ENCODE data around the gene PODN.

The PODN gene

GRCh38 chr1:53114581-53115400 is 52.8 kb downstream of the PODN start:
- no peak for DNase-seq (ENCODE audit: low read depth, low spot score)

GRCh38 chr1:53115403-53116306 is 53.6 kb downstream of the PODN start:
- DNase-seq (ENCODE audit: low read depth, low spot score): no peak

DNA sequence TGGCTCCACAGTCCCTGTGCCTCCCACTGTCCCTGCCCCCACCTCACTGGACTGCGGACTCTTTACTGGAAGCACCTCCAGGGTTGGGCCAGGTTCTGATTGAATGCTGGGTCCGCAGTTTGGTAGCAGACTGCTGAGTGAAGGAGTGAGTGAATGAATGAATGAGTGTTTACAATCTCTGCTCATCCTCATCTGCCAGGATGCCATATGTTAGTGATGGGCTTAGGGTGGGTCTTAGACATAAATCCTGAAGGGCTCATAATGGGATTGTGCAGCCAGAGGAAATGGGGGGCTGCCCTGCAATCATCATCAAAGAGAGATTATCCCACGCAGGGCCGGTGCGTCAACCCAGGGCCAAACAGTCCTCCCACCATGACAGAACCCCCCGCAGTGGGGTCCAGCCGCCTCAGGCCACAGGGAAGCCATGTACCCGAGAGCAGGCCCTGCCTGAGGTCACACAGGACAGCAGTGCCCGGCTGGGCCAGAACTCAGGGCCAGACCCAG is 54.3 kb downstream of the PODN start:
- no peak for DNase-seq (ENCODE audit: low read depth, low spot score)

DNA sequence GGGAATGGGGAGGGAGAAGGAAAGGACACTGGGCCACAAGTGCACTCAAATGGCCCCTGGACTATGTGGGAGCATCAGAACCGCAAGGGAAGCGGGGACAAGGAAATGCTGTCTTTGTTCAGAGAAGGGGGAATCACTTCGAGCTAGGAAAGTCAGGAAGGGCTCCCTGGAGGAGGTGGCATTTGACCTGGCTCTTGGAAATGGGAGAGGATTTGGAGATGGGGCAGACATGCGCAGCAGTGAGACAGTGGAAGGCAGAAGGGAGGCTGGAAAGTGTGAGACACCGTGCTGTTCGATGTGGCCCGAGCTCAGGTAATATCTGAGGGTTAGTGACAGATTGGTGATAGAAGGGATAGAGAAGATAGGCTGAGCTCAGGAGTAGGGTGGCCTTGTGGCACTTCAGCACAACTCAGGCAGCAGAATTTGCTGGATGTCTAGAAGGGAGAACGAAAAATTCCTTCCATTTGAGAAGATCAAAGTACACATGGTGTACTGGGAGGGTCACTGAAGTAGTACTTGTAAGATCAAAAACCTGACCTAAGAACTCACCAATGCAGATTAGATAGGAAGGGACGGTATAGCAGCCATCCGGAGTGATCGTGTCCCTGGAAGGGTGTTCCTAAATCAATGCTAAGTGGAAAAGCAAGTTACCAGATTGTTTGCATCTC is 55.1 kb downstream of the PODN start:
- no peak for DNase-seq (ENCODE audit: low read depth, low spot score)

DNA sequence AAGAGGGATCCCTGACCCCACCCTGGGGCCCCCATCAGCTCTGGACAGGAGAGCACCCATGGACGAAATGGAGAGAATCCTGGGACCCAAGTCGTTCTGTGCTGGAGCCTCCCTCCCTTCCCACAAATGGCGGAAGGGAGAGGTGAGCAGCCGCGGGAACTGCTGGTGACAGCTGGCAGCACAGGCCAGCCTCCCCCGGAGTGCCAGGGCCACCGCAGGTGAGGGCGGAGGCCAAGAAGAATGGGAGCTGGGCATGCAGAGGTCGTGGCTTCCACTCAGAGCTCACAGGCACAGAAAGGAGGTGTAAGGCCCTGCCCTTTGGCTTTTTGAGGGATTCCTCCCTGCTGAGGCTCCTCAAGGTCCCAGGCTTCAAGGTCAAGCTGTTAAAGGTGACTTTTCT is 55.8 kb downstream of the PODN start:
- no peak for DNase-seq (ENCODE audit: low read depth, low spot score)

DNA sequence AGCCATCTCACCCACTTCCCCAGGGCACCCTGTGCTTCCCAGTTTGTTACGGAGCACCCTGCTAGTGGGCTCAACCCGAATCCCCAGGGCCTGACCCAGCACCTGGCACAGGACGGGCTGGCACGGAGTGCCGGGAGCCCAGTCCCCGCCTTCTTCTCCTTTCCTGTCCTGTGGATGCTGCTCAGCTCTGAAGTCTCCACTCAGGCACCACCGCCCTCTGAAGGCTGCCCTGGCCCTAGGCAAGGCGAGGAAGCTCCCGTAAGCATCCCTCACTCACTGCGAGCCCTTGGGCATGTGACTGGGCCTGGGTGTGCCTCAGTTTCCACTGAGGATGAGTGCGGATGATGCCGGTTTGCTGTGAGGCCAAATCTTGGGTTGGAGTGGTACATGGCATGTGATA is 58.6 kb downstream of the PODN start:
- DNase-seq (ENCODE audit: low read depth, low spot score): no peak

DNA sequence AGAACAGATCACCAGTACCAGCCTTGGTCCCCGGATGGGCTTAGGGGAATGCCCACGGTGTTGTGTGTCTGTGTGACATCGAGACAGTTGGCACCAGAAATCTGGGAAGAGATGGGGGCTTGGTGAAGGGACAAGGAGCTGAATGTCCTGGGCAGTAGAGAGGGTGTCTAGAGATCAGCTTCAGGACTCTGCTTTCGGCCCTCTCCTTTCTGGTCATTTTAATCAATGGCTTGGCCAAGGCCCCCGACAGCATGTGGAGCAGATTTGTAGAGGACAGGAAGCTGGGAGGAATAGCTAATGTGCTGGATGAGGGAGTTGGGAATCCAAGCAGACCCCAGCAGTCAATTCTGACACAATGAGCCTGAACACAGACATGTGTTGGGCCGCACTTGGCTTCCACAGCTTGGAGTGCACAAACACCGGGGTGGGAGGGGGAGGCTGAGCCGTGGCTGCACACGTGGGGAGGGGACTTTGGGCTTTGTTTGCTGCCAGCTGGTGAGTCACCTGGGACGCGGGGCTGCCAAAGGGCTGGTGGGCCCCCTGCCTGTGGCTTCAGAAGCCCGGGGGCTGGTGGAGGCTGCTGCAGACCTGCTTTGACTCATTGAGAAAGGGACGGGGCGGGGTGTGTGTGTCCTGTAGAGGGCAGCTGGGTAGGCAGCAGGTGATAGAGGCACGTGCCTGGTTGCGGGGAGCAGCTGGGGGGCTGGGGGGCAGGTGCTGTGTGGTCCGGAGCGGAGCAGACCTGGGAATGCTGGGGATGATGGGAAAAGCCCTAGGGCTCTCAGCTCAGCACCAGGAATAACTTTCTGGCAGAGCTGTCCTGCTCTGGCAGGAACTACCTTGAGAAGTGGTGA is 59.5 kb downstream of the PODN start:
- no peak for DNase-seq (ENCODE audit: low read depth, low spot score)

DNA sequence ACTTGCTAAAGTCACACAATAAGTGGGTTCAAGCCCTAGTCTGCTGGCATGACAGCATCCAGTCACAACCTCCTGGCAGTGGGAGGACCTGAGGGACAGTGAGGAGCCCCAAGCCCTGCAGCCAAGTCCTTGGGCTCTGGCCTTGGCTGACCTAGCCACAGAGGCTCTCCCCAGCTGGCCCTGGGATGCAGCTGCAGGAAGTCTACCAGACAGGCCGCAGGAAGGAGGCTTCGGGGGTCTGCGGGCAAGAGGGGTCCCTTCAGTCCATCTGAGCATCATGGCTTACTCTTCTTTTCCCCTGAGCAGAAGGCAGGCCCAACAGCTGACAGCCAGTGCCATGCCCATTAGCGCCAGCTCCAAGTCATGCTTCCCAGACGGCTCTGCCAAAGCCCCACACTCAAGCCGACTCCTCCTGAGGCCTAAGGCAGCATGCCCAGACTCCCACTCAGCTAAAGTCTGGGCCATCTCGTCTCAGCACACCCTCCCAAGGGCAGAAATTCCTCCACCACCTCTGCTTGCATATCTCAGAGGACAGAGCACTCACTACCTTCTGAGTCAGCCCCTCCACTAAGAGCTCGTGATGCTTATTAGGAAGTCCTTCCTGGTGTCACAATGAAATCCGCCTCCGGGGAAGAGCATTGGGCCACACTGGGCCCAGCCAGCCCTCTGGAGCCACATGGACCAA is 60.3 kb downstream of the PODN start:
- DNase-seq (ENCODE audit: low read depth, low spot score): no peak

GRCh38 chr1:53122961-53123413 is 61.0 kb downstream of the PODN start:
- no peak for DNase-seq (ENCODE audit: low read depth, low spot score)

DNA sequence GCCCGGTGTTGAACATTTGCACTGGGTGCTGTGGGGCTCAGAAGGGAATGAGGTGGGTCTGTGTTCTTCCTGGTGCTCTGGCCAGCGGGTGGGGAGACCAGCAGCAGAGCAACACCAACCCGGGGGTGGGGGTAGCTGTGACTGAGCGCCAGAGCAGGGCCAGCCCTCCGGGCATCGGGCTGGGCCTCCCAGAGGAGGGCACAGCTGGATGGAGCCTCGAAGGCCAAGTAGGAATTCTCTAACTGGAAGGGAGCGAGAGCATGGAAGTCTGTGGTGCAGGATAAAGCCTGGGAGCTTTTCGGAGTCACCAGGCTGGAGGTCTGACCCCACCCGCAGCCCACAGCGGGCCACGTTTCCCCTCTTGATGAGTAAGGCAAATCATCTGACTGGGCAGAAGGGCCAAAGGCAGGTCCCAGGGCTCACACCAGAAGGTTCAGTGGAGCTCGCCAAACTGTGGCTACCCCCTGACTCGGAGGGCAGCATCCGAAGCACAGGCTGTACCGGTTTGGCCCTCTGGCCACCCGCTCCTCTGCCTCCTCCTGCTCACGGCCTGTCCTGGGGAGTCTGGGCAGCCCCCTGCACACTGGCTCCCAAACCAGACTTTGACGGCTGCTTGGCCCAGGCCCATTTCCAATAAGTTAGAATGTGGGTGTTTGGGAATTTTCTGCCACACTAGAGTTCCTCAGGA is 61.6 kb downstream of the PODN start:
- DNase-seq (ENCODE audit: low read depth, low spot score): no peak

DNA sequence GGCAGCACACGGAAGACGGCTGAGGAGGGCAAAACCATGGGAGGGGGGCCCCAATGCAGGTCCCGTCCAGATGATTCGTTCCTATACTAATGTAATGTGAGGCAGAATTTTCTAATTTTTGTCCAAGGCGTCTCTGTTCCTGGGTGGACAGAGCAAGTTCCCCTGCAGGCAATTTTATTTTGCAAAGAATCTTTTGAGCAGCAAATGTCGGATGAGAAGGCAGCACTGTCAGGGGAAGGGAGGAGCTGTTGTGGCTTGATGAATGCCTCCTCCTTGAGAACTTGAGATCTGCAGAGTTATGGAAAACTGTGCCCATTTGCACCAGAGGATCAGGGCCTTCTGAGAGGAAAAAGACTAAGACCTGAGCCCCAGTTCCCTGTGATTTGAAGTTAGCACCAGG is 63.1 kb downstream of the PODN start:
- DNase-seq (ENCODE audit: low read depth, low spot score): no peak

- no peak for DNase-seq (ENCODE audit: low read depth, low spot score)
Measured at GRCh38 chr1:53125623-53126360, 63.8 kb downstream of the PODN start.

DNA sequence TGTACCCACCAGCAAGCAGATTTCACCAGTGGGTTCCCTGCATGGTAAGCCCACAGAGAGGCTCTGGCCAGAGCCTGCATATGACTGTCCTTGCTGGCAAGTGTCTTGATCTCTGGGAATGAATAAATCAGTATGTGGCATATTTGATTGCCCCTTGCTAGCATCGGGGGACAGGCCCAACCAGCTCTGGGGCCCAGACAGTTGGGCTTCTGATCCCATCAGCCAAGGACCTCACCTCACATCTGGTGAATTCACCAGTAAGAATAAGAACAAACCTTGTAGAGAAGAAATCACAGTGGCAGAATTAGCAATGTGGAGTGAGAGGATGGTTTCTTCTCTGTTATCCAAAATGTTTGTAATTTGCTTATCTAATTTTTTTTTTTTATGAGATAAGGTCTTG is 64.5 kb downstream of the PODN start:
- DNase-seq (ENCODE audit: low read depth, low spot score): no peak

- DNase-seq (ENCODE audit: low read depth, low spot score): no peak
Measured at GRCh38 chr1:53127546-53127945, 65.5 kb downstream of the PODN start.

DNA sequence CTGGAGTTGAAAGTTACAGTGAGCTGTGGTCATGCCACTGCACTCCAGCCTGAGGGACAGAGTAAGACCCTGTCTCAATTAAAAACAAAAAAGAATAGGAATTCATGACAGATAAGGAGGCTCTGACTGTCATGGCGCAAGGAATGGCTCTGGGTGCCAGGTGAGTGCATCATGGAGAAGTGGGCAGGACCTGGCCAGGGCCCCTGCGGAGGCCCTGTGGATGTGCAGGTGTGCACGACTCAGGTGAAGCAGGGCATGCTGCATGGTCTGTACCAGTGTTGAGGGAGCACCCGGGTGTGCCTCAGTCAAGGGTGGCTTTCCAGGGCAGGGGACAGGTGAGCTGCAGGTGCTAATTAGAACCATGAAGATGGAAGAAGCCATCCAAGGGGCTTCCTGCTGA is 66.4 kb downstream of the PODN start:
- no peak for DNase-seq (ENCODE audit: low read depth, low spot score)

GRCh38 chr1:53129891-53130597 is 68.0 kb downstream of the PODN start:
- DNase-seq (ENCODE audit: low read depth, low spot score): no peak

GRCh38 chr1:53130598-53130877 is 68.5 kb downstream of the PODN start:
- DNase-seq (ENCODE audit: low read depth, low spot score): no peak

GRCh38 chr1:53130878-53131589 is 69.0 kb downstream of the PODN start:
- no peak for DNase-seq (ENCODE audit: low read depth, low spot score)

All from activated CD4-positive, CD25-positive, alpha-beta regulatory T cell treated with anti-CD3 and anti-CD28 coated beads, Interleukin-2, amount 50 U/mL, for 16 hours (primary cell).